GM12878 (cell line): Measurements from ENCODE around the gene KCNH4. TPM values are rescaled to one million over a fixed set of nuclear protein-coding genes. Genes with fewer than 3 reads are reported as not detected.

Experiments
- ATAC-seq: fragments of 200-7000 bp; cut with Tn5 transposase; 3 replicates; pipeline ENCODE4 v1.9.1; 2020; ENCODE audit warnings: mild to moderate bottlenecking, moderate library complexity
- BruUV-seq: library from RNA; stranded (reverse); fragments of 400-500 nt; replicated peaks from 2 replicates; lab custom pipeline; 2021; lab: Mats Ljungman, UMichigan
- CTCF ChIA-PET: fragments of 300-600 bp; sonication (Branson Sonifier 250); formaldehyde crosslinking; extraction: SDS; loops from one replicate; lab custom pipeline; 2021; ENCODE audit warnings: inconsistent platforms; lab: Yijun Ruan, JAX
- POLR2A ChIA-PET: fragments of 350-600 bp; formaldehyde crosslinking; extraction: SDS; loops from one replicate; lab custom pipeline; 2021; ENCODE audit warnings: inconsistent platforms; lab: Charles Lee
- RAD21 ChIA-PET: fragments of 300-600 bp; sonication (Branson Sonifier 250); formaldehyde crosslinking; loops from one replicate; lab custom pipeline; 2023; ENCODE audit warnings: antibody characterized with exemption; ENCODE audit not compliant: unreplicated experiment; lab: Charles Lee
- SMC1A ChIA-PET: fragments of 300-600 bp; sonication (Branson Sonifier 250); formaldehyde crosslinking; loops from one replicate; lab custom pipeline; 2023; ENCODE audit not compliant: unreplicated experiment, uncharacterized antibody; lab: Charles Lee
- DNase-seq: peaks from one replicate; pipeline ENCODE4 v3.0.0-alpha.2; 2011; ENCODE audit warnings: low read depth, low spot score
- FAIRE-seq: peaks from 3 replicates; lab custom pipeline; 2011; peaks lifted over from hg19 to GRCh38; lab: Jason Lieb, UNC
- H2AFZ ChIP-seq: 2 replicates; pipeline ENCODE4 v1.6.0; 2011; ENCODE audit warnings: low read depth, low read length, control low read depth; ENCODE audit not compliant: control insufficient read depth
- H3K27ac ChIP-seq: 2 replicates; pipeline ENCODE4 v1.5.1; 2011; ENCODE audit warnings: control low read depth; ENCODE audit not compliant: control insufficient read depth, insufficient read depth
- H3K27me3 ChIP-seq, 2 experiments: replicated peaks in 1 of 2; 2 replicates each; pipeline versions ENCODE4 v1.6.0 to v1.6.1; 2011; ENCODE audit warnings: low read length in 1 of 2; ENCODE audit not compliant: control insufficient read depth in 2 of 2, insufficient read depth in 2 of 2
- H3K36me3 ChIP-seq, 2 experiments: 2 replicates each; pipeline ENCODE4 v1.5.1; 2011; ENCODE audit warnings: low read length in 1 of 2; ENCODE audit not compliant: control insufficient read depth in 2 of 2, insufficient read depth in 2 of 2
- H3K4me1 ChIP-seq: 2 replicates; pipeline ENCODE4 v1.6.1; 2011; ENCODE audit warnings: mild to moderate bottlenecking, low read length, moderate library complexity, mixed read lengths; ENCODE audit not compliant: control insufficient read depth, insufficient read depth
- H3K4me2 ChIP-seq: 2 replicates; pipeline ENCODE4 v1.6.0; 2011; ENCODE audit warnings: control low read depth; ENCODE audit not compliant: control insufficient read depth, insufficient read depth
- H3K4me3 ChIP-seq: fragments of 200-600 bp; sonication (generic); 2 replicates; pipeline ENCODE4 v1.5.1; 2016
- H3K79me2 ChIP-seq: 2 replicates; pipeline ENCODE4 v1.6.0; 2011; ENCODE audit warnings: low read length; ENCODE audit not compliant: control insufficient read depth, insufficient read depth
- H3K9ac ChIP-seq: 2 replicates; pipeline ENCODE4 v1.8.0; 2011; ENCODE audit warnings: low read length, control low read depth, mixed read lengths; ENCODE audit not compliant: control insufficient read depth, insufficient read depth
- H3K9me3 ChIP-seq: replicated peaks from 3 replicates; pipeline ENCODE4 v1.5.1; 2011; ENCODE audit warnings: mild to moderate bottlenecking, low read length; ENCODE audit not compliant: control insufficient read depth, insufficient read depth
- H4K20me1 ChIP-seq: 2 replicates; pipeline ENCODE4 v1.6.0; 2011; ENCODE audit not compliant: control insufficient read depth, insufficient read depth
- ASH2L ChIP-seq: fragments of 300-600, 200-600 bp; sonication (generic); IDR thresholded peaks from 2 replicates; pipeline ENCODE4 v1.6.1; 2017; ENCODE audit warnings: low read depth, mild to moderate bottlenecking, borderline replicate concordance
- NR2C2 ChIP-seq: IDR thresholded peaks from 2 replicates; pipeline ENCODE4 v1.6.1; 2011; ENCODE audit warnings: borderline replicate concordance, low read depth; ENCODE audit not compliant: control insufficient read depth, insufficient read length
- POLR2AphosphoS5 ChIP-seq: IDR thresholded peaks from 2 replicates; pipeline ENCODE4 v1.6.1; 2011; ENCODE audit warnings: mild to moderate bottlenecking, low read length, inconsistent platforms
- RUNX3 ChIP-seq: IDR thresholded peaks from 2 replicates; pipeline ENCODE4 v1.6.1; 2012; ENCODE audit warnings: low read length, inconsistent platforms
- TCF12 ChIP-seq: IDR thresholded peaks from 2 replicates; pipeline ENCODE4 v1.6.1; 2011; ENCODE audit warnings: low read depth, mild to moderate bottlenecking, low read length
- TCF3 ChIP-seq: IDR thresholded peaks from 2 replicates; pipeline ENCODE4 v1.6.1; 2012; ENCODE audit warnings: low read depth, mild to moderate bottlenecking, low read length, borderline replicate concordance; ENCODE audit not compliant: insufficient read depth
- ZNF384 ChIP-seq: IDR thresholded peaks from 2 replicates; pipeline ENCODE4 v1.6.1; 2012; ENCODE audit warnings: low read depth, mild to moderate bottlenecking, low read length, improper control_type of control experiment, borderline replicate concordance
- WGBS: methylation state at CpG from one replicate; pipeline ENCODE4 v1.1.6; 2016; ENCODE audit warnings: low lambda C conversion rate; ENCODE audit not compliant: insufficient replicate concordance, insufficient coverage; ENCODE audit errors: missing lambda C conversion rate; 5-methylcytosine and 5-hydroxymethylcytosine counted together
- in situ Hi-C: fragments of 300-500 bp; cut with MboI; formaldehyde crosslinking; loops from 9 replicates; pipeline ENCODE4 v1.14.3; 2018; ENCODE audit warnings: mixed read lengths
- intact Hi-C: fragments of 100-400 bp; cut with micrococcal nuclease; formaldehyde crosslinking; loops from one replicate; pipeline ENCODE4 v1.14.2; 2022; ENCODE audit not compliant: unreplicated experiment
- polyA plus RNA-seq, 11 experiments: library from polyadenylated mRNA; depleted of rRNA in 4 of 11; unstranded in 6 of 11; stranded (reverse) in 5 of 11; fragments of >200 nt; fragmentation: Nextera tagmentation in 4 of 11; fragmentation: Illumina TruSeq in 1 of 11; extraction: Ambion mirVana in 4 of 11; extraction: Trizol in 1 of 11; gene quantifications; 1 replicate in 1 of 11; 2 replicates in 10 of 11; pipeline versions ENCODE4 v1.2.1 to v1.2.3, GENCODE V29; 2011 to 2016; ENCODE audit warnings: inconsistent platforms in 2 of 11, missing spikeins in 2 of 11, low read depth in 1 of 11
- total RNA-seq, 4 experiments: library from RNA; depleted of rRNA in 3 of 4; stranded (reverse); fragments of >200 nt in 3 of 4; fragmentation: Illumina TruSeq in 1 of 4; extraction: Trizol in 1 of 4; gene quantifications; 2 replicates each; pipeline versions ENCODE4 v1.2.1 to v1.2.3, GENCODE V29; 2013 to 2021

Gene KCNH4
- total and polyA plus RNA-seq, 10 of the 15 experiments (the other 5 are each of a cell fraction or from before 2014, with no cell fraction given) = 0.03 to 0.88 (median 0.10) TPM; not detected in 2

GRCh38 chr17:42133461-42134041 is 47.4 kb downstream of the KCNH4 start:
- H3K27me3 ChIP-seq = no peaks in the 10 kb centered on the region
- no TSS peak for BruUV-seq
- ChIA-PET SMC1A (interaction anchor here (1.1 to 1.9 kb wide), 3 partner anchors 10 to 48 kb away, joined by 3 to 5 read pairs (median 3); partner anchors contain the start of gene KCNH4), CTCF (interaction anchor here (1.3 to 2.4 kb wide), 5 partner anchors 11 to 170 kb away, joined by 4 to 12 read pairs (median 5); partner anchors contain the start of gene KCNH4), POLR2A (interaction anchor here (0.6 to 1.3 kb wide), 6 partner anchors 9 to 115 kb away, joined by 3 to 6 read pairs (median 3); partner anchors contain the start of gene GHDC), RAD21 (interaction anchor here (1.6 kb wide), 1 partner anchor 47 kb away, joined by 3 read pairs; no protein-coding TSS in a partner anchor)
- WGBS = 1% methylated on average over 4 of the region's 4 CpGs
- peaks cover 22% of the 10 kb centered on the region; the same call in 1 of the 2 replicates for H4K20me1 ChIP-seq
- H3K36me3 ChIP-seq = peaks cover 21 to 29% of the 10 kb centered on the region in 2 experiments; a peak in 3 of 4 replicates
- H2AFZ ChIP-seq = no peak overlapping the region
- ATAC-seq = peak; percentile 81
- in situ Hi-C loops (no loop called here), intact Hi-C loops (no loop called here)
- H3K9me3 ChIP-seq = no peaks in the 10 kb centered on the region
- peaks cover 25% of the 10 kb centered on the region for H3K4me1 ChIP-seq
- peaks cover 36% of the 10 kb centered on the region for H3K79me2 ChIP-seq
- no peak overlapping the region for H3K9ac ChIP-seq
- no peak overlapping the region for H3K27ac ChIP-seq
- H3K4me3 ChIP-seq = no peak overlapping the region
- H3K4me2 ChIP-seq = peak overlapping the region; percentile 41; the same call in 1 of the 2 replicates
- TF ChIP-seq POLR2AphosphoS5 (0 out of 2 replicates have a peak, but pooled peaks have one; percentile 6), TCF3 (peak; percentile 76), RUNX3 (peak; percentile 19; the same call in 1 of the 2 replicates), ZNF384 (no peak), TCF12 (peak; percentile 68; the same call in 1 of the 2 replicates), NR2C2 (no peak), ASH2L (no peak)
- no peak for DNase-seq
- peak; percentile 68 for FAIRE-seq
